Medulla oblongata (tissue), 1 donor: ENCODE data around the gene AKAP6.
"Not testable (repeated sequence)": the region's sequence is repeated elsewhere in the genome, so short reads cannot be mapped to it uniquely, and the experiment has no call there.

ENCODE experiments used
- DNase-seq: peaks from one replicate; pipeline ENCODE4 v3.0.0-alpha.2; 2015; ENCODE audit errors: extremely low spot score

AKAP6 gene

GRCh38 chr14:32436993-32437392, 107.9 kb downstream of the AKAP6 start:
- no peak for DNase-seq

- no peak for DNase-seq
Measured at GRCh38 chr14:32438517-32438916, 109.4 kb downstream of the AKAP6 start.

- peak; percentile 52 for DNase-seq
Measured at GRCh38 chr14:32443890-32444661, 115.0 kb downstream of the AKAP6 start.

GRCh38 chr14:32447371-32447770, 118.3 kb downstream of the AKAP6 start:
- DNase-seq, result no peak

GRCh38 chr14:32449648-32450047, 120.5 kb downstream of the AKAP6 start:
- no peak for DNase-seq

- no peak for DNase-seq
Measured at GRCh38 chr14:32450919-32451675, 122.0 kb downstream of the AKAP6 start.

- DNase-seq, result no peak
Measured at GRCh38 chr14:32453857-32454810, 125.0 kb downstream of the AKAP6 start.

GRCh38 chr14:32457213-32457920, 128.3 kb downstream of the AKAP6 start:
- DNase-seq, result no peak

GRCh38 chr14:32458720-32459119, 129.6 kb downstream of the AKAP6 start:
- no peak for DNase-seq

- DNase-seq, result no peak
Measured at GRCh38 chr14:32460267-32460666, 131.2 kb downstream of the AKAP6 start.

- DNase-seq, result not testable (repeated sequence)
Measured at GRCh38 chr14:32462553-32462952, 133.5 kb downstream of the AKAP6 start.

- DNase-seq, result peak; percentile 60
Measured at GRCh38 chr14:32468955-32469354, 139.9 kb downstream of the AKAP6 start.

GRCh38 chr14:32469388-32470160, 140.5 kb downstream of the AKAP6 start:
- peak; percentile 76 for DNase-seq

GRCh38 chr14:32470161-32470715, 141.1 kb downstream of the AKAP6 start:
- DNase-seq, result peak; percentile 73

- no peak for DNase-seq
Measured at GRCh38 chr14:32471181-32471580, 142.1 kb downstream of the AKAP6 start.

GRCh38 chr14:32472076-32472475, 143.0 kb downstream of the AKAP6 start:
- DNase-seq, result no peak

- DNase-seq, result peak; percentile 78
Measured at GRCh38 chr14:32472512-32473463, 143.7 kb downstream of the AKAP6 start.

GRCh38 chr14:32473464-32473855, 144.4 kb downstream of the AKAP6 start:
- DNase-seq, result no peak
